ENCODE data around the gene RINT1. TPM values are rescaled to one million over a fixed set of nuclear protein-coding genes. Genes with fewer than 3 reads are reported as not detected.

RINT1 gene
- 10 to 100 TPM; 11.6 to 11.9 TPM for total RNA-seq

- Histone ChIP-seq H3K27ac (peak within 1 kb of the TSS; percentile 80 to 87), H3K4me3 (peak within 1 kb of the TSS; percentile 98 to 100), H3K27me3 (no peaks in the 10 kb centered on the region), H3K36me3 (peaks cover 6% of the 10 kb centered on the region), H3K9me3 (no peaks in the 10 kb centered on the region), H3K4me1 (peaks cover 0 to 13% of the 10 kb centered on the region in 2 donors)
- peak; percentile 65 to 93 for TF ChIP-seq CTCF (IDR thresholded peaks at IDR 0.05)
- DNase-seq (ENCODE audit: low spot score): peak; percentile 92
Observed at GRCh38 chr7:105531792-105532671, at the start of gene RINT1. RINT1 (plus strand) TSS chr7:105532201; CDS start chr7:105532316, 115 bp downstream.

GRCh38 chr7:105487579-105488571 lies 44.1 kb upstream of the RINT1 start:
- no peaks in the 10 kb centered on the region for H3K36me3 ChIP-seq
- no peaks in the 10 kb centered on the region for H3K4me1 ChIP-seq
- H3K27me3 ChIP-seq: no peaks in the 10 kb centered on the region
- no peaks in the 10 kb centered on the region for H3K9me3 ChIP-seq
- H3K27ac ChIP-seq: peak overlapping the region; percentile 21 to 50
- peak in 1 of 2 donors; percentile 61 for TF ChIP-seq CTCF (IDR thresholded peaks at IDR 0.05)
- DNase-seq (ENCODE audit: low spot score): peak; percentile 61
- H3K4me3 ChIP-seq: no peak overlapping the region

GRCh38 chr7:105489409-105489808 lies 42.6 kb upstream of the RINT1 start:
- Histone ChIP-seq H3K9me3 (no peaks in the 10 kb centered on the region), H3K36me3 (no peaks in the 10 kb centered on the region), H3K4me1 (no peaks in the 10 kb centered on the region), H3K27ac (no peak overlapping the region), H3K4me3 (no peak overlapping the region), H3K27me3 (no peaks in the 10 kb centered on the region)
- DNase-seq (ENCODE audit: low spot score): no peak
- TF ChIP-seq CTCF (IDR thresholded peaks at IDR 0.05): no peak

- no peak for DNase-seq (ENCODE audit: low spot score)
- no peak for TF ChIP-seq CTCF (IDR thresholded peaks at IDR 0.05)
- Histone ChIP-seq H3K36me3 (no peaks in the 10 kb centered on the region), H3K4me1 (no peaks in the 10 kb centered on the region), H3K4me3 (no peak overlapping the region), H3K27me3 (no peaks in the 10 kb centered on the region), H3K27ac (no peak overlapping the region), H3K9me3 (no peaks in the 10 kb centered on the region)
Observed at GRCh38 chr7:105493196-105493922, 38.6 kb upstream of the RINT1 start.

GRCh38 chr7:105493923-105494315 lies 38.1 kb upstream of the RINT1 start:
- no peaks in the 10 kb centered on the region for H3K9me3 ChIP-seq
- no peak for DNase-seq (ENCODE audit: low spot score)
- H3K4me3 ChIP-seq: no peak overlapping the region
- H3K27ac ChIP-seq: no peak overlapping the region
- H3K36me3 ChIP-seq: no peaks in the 10 kb centered on the region
- no peaks in the 10 kb centered on the region for H3K27me3 ChIP-seq
- no peak for TF ChIP-seq CTCF (IDR thresholded peaks at IDR 0.05)
- H3K4me1 ChIP-seq: no peaks in the 10 kb centered on the region

Measured in right atrium auricular region (tissue), 2 donors.